Esophagus muscularis mucosa (tissue), 4 donors: ENCODE data around the gene MRPS21.

ENCODE experiments used
- EP300 ChIP-seq: sonication (generic); formaldehyde crosslinking; IDR thresholded peaks from one replicate; pipeline ENCODE4 v1.6.1; 2017; ENCODE audit warnings: antibody characterized with exemption
- POLR2A ChIP-seq: fragments of 450-650 bp; IDR thresholded peaks from one replicate; pipeline ENCODE4 v1.6.1; 2017; ENCODE audit warnings: antibody characterized with exemption, moderate library complexity, mild to moderate bottlenecking, low read depth
- TF ChIP-seq, protein P1 (sequence below), 3 experiments: fragments of 200-600 bp in 2 of 3; fragments of 450-650 bp in 1 of 3; sonication (generic) in 2 of 3; IDR thresholded peaks; one replicate each; pipeline ENCODE4 v1.5.1; 2017 to 2019; ENCODE audit warnings: antibody characterized with exemption in 3 of 3, mild to moderate bottlenecking in 2 of 3, moderate library complexity in 1 of 3

DNA sequence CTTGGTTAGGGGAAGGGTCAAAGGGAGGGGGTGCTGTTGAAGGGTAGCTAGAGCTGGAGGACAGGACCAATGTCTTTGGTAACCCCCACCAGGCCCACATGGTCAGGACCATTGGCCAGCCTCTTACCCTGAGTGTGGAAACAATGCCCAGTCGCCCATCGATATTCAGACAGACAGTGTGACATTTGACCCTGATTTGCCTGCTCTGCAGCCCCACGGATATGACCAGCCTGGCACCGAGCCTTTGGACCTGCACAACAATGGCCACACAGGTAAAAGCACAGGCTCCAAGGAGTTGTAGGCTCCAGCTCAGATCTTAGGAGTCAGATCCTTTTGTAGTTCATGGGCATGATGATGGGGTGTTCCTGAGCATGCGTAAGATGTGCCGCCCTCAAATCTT is 32.3 kb upstream of the MRPS21 start:
- TF ChIP-seq, protein P1, sequence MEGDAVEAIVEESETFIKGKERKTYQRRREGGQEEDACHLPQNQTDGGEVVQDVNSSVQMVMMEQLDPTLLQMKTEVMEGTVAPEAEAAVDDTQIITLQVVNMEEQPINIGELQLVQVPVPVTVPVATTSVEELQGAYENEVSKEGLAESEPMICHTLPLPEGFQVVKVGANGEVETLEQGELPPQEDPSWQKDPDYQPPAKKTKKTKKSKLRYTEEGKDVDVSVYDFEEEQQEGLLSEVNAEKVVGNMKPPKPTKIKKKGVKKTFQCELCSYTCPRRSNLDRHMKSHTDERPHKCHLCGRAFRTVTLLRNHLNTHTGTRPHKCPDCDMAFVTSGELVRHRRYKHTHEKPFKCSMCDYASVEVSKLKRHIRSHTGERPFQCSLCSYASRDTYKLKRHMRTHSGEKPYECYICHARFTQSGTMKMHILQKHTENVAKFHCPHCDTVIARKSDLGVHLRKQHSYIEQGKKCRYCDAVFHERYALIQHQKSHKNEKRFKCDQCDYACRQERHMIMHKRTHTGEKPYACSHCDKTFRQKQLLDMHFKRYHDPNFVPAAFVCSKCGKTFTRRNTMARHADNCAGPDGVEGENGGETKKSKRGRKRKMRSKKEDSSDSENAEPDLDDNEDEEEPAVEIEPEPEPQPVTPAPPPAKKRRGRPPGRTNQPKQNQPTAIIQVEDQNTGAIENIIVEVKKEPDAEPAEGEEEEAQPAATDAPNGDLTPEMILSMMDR (IDR thresholded peaks at IDR 0.05), result no peak
- TF ChIP-seq POLR2A (no peak), EP300 (no peak)
